Measurements from ENCODE around the gene LRRC8E.

GRCh38 chr19:7873304-7874075, 14.8 kb upstream of the LRRC8E start:
- no peak for TF ChIP-seq CTCF (IDR thresholded peaks at IDR 0.05; ENCODE audit: poor library complexity)
- TF ChIP-seq EZH2 (IDR thresholded peaks at IDR 0.05; ENCODE audit: borderline replicate concordance): no peak
- TF ChIP-seq EZH2phosphoT487 (IDR thresholded peaks at IDR 0.05; ENCODE audit: low read depth, severe bottlenecking, unreplicated experiment): no peak
